Stimulated activated naive CD8-positive, alpha-beta T cell treated with anti-CD3 and anti-CD28 coated beads, Interleukin-15, Interleukin-2, amounts not matched to agents 100 U/mL and 50 U/mL, for 24 hours (primary cell): ENCODE data around the gene ST6GAL1.
"Not testable (repeated sequence)": the region's sequence is repeated elsewhere in the genome, so short reads cannot be mapped to it uniquely, and the experiment has no call there.

Experiments
- ATAC-seq: fragments of 150-1000 bp; cut with Tn5 transposase; one replicate; pipeline ENCODE4 v1.10.0; 2021
- DNase-seq: peaks from one replicate; pipeline ENCODE4 v3.0.0; 2021

Gene ST6GAL1

GRCh38 chr3:186994000-186994955, 64.0 kb downstream of the ST6GAL1 start:
- DNase-seq (no peak), ATAC-seq (no peak)

DNA sequence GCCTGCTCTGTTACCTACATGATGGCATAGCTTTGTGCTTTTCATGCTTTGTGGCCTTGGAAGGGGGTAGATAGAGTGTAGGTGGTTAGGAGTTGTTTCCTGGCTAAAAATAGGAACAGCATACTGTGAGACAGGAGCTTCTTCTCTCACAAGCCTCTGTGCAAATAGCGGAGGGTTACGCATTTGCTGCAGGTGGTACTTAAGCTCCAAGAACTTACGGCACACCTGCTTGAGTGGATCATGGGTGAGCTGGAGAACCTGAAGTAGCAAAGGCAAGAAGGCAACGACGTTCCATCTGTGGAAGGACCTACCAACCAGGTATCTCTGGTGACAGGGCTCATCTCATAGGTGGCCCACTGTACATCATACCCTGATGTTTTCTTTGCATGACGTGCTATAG, 66.0 kb downstream of the ST6GAL1 start:
- no peak for ATAC-seq
- DNase-seq = no peak

GRCh38 chr3:186997061-186997460, 66.7 kb downstream of the ST6GAL1 start:
- DNase-seq (no peak), ATAC-seq (peak; percentile 25)

- ATAC-seq (no peak), DNase-seq (no peak)
These were observed 67.2 kb downstream of the ST6GAL1 start for GRCh38 chr3:186997473-186997939.

DNA sequence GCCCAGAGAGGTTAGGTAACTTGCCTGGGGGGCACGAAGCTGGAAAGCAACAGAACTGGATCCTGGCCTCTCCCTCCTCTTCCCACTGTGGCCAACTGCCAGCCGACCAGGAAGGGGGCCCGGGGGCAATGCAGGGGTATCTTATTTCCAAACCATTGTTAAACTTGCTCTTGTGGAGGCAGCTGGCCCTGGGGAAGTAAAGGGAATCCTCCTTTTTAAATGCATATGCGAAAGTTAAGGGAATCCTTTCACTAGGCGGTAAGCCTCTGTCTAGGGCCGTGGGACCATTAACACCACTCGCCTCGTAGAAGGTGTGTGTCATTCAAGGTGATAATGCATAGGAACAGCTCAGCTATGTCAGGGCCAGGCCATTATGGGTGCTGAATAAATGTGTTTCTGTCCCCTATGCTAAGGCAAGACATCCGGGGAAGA, 68.6 kb downstream of the ST6GAL1 start:
- DNase-seq (no peak), ATAC-seq (no peak)

DNA sequence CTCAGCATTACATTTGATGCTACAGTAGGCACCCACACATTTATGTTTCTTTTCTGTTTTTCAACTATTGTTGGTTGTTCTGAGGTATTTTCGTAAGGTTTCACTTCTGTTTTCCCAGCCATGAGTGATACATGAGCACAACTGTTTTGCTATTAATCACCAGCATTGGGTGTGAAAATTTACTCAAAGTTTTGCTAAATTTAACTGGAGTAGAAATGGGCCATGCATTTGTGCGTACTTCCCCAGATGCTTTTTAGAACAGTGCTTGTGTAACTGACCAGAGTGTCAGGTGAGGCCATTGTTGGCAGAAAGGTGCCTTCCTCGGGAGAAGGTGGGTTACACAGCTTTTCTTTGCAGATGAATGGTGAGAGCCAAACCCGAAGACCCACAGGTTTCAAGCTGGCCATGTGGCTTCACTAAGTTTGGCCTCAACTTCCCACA, 70.4 kb downstream of the ST6GAL1 start:
- DNase-seq = no peak

DNA sequence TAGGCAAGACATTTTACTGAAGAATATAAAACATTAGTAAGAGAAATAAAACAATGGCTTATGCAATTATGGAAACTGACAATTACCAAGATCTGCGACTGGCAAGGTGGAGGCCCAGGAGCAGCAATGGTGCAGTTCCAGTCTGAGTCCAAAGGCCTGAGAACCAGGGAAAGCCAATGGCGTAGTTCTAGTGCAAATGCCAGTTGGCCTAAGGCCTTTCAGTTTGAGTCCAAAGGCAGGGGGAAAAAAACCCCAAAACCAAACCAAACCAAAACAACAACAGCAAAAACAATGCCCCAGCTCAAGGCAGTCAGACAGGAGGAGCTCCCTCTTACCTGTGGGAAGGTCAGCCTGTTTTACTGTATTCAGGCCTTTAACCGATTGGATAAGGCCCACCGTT, 72.6 kb downstream of the ST6GAL1 start:
- ATAC-seq (no peak), DNase-seq (no peak)

More for the DNA sequence above, 70.4 kb downstream of the ST6GAL1 start:
- peak; percentile 82 for ATAC-seq

GRCh38 chr3:187005827-187006481, 75.6 kb downstream of the ST6GAL1 start:
- ATAC-seq (no peak), DNase-seq (no peak)

DNA sequence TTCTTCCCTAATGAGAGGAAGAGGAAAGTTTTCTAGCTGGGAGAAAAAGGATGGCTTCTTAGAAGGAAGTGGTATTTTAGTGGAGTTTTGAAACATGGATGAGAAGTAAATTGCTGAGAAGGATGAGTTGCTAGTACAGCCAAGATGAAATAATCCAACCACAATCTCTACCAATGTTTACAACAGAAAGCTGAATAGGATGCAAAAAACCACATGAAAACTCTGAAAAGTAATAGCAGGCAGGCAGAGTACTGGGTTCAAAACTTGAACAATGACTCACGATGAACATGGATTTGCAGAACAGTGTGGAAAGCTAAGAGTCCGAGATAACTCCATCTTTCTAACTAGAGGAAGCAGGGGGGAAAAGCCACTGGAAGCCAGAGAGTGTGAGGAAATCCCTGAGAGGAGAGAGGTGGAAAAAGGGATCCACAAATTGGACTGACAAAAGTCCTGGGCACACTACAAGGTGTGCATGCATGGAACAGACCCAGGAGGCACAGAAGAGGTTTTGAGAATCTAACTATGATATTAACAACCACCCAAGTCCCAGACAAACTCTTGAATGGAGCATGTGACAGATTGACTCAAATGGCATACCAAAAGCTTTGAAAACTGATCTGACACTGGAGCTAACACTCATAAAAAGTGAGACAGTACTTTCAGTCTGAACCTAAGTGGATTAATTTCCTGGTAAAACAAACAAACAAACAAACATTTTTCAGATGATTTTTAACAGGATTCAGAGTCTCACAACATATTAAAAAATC, 76.7 kb downstream of the ST6GAL1 start:
- DNase-seq = no peak
- ATAC-seq = peak; percentile 49

- ATAC-seq, DNase-seq: not testable (repeated sequence)
These were observed 80.1 kb downstream of the ST6GAL1 start for GRCh38 chr3:187010382-187010781.

DNA sequence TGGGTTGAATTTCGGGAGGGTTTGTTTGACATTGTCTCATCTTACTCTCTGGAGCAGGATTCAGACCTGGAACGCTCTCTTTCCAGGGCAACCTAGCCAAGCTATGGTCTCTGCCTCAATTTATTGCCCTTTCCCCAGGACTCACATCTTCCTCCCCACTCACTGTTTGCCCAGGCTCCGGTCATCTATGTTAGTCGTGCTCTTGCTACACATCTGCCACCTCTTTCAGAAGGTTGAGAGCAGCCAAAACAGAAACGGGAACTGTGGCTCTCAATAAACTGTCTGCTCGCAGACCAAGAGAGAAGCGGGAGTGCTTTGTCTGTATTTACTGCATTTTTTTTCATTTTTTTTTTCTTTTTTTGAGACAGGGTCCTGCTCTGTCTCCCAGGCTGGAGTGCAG, 81.6 kb downstream of the ST6GAL1 start:
- no peak for ATAC-seq
- no peak for DNase-seq

- DNase-seq (peak; percentile 56), ATAC-seq (peak; percentile 65)
These were observed 82.3 kb downstream of the ST6GAL1 start for GRCh38 chr3:187012609-187013051.

DNA sequence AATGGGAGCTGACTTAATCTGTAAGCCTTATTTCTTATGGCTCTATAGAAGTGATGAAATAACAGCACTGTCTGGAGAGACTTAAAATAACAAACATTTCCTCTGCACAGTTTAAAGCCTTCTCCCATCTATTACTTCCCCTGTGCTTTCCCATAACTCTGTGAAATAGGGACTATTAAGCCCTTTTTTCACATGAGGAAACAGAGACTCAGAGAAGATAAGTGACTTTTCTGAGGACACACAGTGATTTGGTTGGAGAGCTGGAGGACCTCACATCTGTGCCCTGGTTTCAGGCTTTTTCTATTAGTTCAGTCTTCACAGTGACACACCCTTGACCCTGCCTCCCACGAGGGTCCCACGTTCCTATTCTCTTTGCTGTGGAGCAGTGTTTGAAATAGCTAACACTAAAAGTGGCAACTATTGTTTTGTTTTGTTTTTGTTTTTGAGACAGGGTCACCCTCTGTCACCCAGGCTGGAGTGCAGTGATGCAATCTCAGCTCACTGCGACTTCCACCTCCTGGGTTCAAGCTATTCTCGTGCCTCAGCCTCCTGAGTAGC, 82.9 kb downstream of the ST6GAL1 start:
- ATAC-seq = no peak
- no peak for DNase-seq

DNA sequence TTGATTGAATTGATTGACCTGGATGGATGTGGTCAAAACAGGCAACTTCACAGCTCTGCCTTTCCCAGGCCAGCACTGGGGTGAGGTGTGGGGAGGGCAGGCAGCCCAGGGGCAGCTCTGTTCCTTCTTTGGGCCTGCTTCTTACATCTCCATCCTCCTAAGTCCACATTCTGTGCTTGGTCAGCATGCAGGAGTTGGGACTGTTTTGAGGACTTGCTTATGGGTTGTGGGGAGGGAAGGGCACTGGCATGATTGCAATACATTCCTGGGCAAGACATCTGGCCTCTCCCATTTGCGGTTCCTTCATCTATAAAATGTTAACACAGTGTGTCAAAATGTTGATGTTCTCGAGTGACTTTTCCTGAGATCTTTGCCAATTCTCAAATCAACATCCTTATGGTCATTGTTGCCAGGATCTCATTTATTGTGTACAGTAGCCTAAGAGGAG, 84.1 kb downstream of the ST6GAL1 start:
- DNase-seq (no peak), ATAC-seq (no peak)

- DNase-seq (no peak), ATAC-seq (no peak)
These were observed 85.7 kb downstream of the ST6GAL1 start for GRCh38 chr3:187015903-187016638.

GRCh38 chr3:187016639-187017345, 86.5 kb downstream of the ST6GAL1 start:
- DNase-seq = no peak

GRCh38 chr3:187017511-187018230, 87.3 kb downstream of the ST6GAL1 start:
- DNase-seq (no peak), ATAC-seq (no peak)

More at GRCh38 chr3:187016639-187017345, 86.5 kb downstream of the ST6GAL1 start:
- peak; percentile 30 for ATAC-seq

DNA sequence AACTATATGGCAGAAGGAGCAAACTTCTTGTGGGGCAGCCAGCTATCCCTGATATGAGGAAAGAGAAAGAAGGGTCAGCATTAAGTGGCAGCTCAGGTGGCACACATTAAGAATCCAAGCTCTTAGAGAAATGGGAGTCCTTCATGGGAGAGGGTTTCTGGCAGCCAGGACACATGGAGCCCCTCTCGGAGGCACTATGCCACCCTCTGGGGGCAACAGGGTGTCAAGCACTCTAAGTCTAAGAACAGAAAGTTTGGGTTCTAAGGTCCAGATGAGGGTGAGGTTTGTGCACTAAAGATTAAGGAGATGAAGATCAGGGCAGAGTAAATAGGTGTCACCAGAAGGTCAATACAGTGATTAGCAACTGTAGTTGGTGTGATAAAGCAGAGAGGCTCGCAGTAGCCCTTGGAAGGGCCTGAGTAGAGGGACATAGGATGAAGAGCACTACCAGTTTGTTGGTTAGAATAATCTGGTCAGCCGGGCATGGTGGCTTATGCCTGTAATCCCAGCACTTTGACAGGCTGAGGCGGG, 89.3 kb downstream of the ST6GAL1 start:
- no peak for ATAC-seq
- DNase-seq = no peak

DNA sequence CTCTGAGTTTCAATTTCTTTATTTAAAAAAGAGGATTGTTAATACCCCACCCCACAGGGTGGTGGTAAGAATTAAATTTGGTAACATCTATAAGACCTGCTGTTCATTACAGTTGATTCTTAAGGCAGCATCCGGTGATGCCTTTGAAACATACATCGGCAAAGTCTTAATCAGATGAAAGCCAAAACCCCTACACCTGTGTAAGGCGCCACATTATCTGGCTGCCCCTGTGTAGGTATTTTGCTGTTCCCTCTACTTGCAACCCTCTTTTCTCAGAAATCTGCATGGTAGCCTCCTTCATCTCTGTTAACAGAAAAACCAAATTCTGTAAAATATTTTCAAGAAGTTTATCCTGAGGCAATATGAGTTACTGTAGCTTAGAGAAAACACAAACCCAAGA, 90.0 kb downstream of the ST6GAL1 start:
- ATAC-seq (no peak), DNase-seq (no peak)
